Endothelial cell of umbilical vein (primary cell): ENCODE measurements around the gene CRB1. TPM values are rescaled to one million over a fixed set of nuclear protein-coding genes. Genes with fewer than 3 reads are reported as not detected.

Experiments
- BruUV-seq: library from RNA; stranded (reverse); fragments of 400-500 nt; replicated peaks from 2 replicates; lab custom pipeline; 2021; lab: Mats Ljungman, UMichigan
- CTCF ChIA-PET: fragments of 300-600, 350-600 bp; sonication (Branson Sonifier 250); formaldehyde crosslinking; loops from one replicate; lab custom pipeline; 2021; ENCODE audit warnings: antibody characterized with exemption, inconsistent platforms; lab: Charles Lee
- POLR2A ChIA-PET: fragments of 300-600, 350-600 bp; sonication (Branson Sonifier 250); formaldehyde crosslinking; loops from one replicate; lab custom pipeline; 2021; ENCODE audit warnings: antibody characterized with exemption, inconsistent platforms; lab: Charles Lee
- DNase-seq: peaks from one replicate; pipeline ENCODE4 v3.0.0-alpha.2; 2011; ENCODE audit warnings: low read depth, low spot score
- FAIRE-seq: peaks from 2 replicates; lab custom pipeline; 2011; peaks lifted over from hg19 to GRCh38; lab: Jason Lieb, UNC
- H2AFZ ChIP-seq: 2 replicates; pipeline ENCODE4 v1.6.0; 2012; ENCODE audit warnings: low read depth, low read length, control low read depth, inconsistent platforms
- H3K27ac ChIP-seq: 2 replicates; pipeline ENCODE4 v1.5.1; 2011; ENCODE audit warnings: low read depth, mild to moderate bottlenecking, control low read depth, low read length, moderate library complexity; ENCODE audit not compliant: insufficient read depth
- H3K27me3 ChIP-seq, 2 experiments: 2 replicates each; pipeline versions ENCODE4 v1.6.0 to v1.6.1; 2011; ENCODE audit warnings: low read length in 2 of 2, mixed read lengths in 1 of 2; ENCODE audit not compliant: control insufficient read depth in 2 of 2, insufficient read depth in 2 of 2
- H3K36me3 ChIP-seq, 2 experiments: 2 replicates in 1 of 2; 3 replicates in 1 of 2; pipeline ENCODE4 v1.5.1; 2011; ENCODE audit warnings: low read length in 2 of 2, mild to moderate bottlenecking in 1 of 2, moderate library complexity in 1 of 2; ENCODE audit not compliant: control insufficient read depth in 2 of 2, insufficient read depth in 2 of 2; ENCODE audit errors: extremely low read depth in 1 of 2
- H3K4me1 ChIP-seq: 3 replicates; pipeline ENCODE4 v1.5.1; 2011; ENCODE audit warnings: mild to moderate bottlenecking, low read length; ENCODE audit not compliant: control insufficient read depth, insufficient read depth; ENCODE audit errors: extremely low read depth
- H3K4me2 ChIP-seq: 2 replicates; pipeline ENCODE4 v1.6.1; 2011; ENCODE audit warnings: low read length, control low read depth, mixed read lengths; ENCODE audit not compliant: insufficient read depth
- H3K4me3 ChIP-seq, 3 experiments: fragments of 200-600 bp in 1 of 3; sonication (generic), shearing (Covaris generic) in 1 of 3; replicated peaks in 1 of 3; 2 replicates each; pipeline ENCODE4 v1.5.1; 2011 to 2016; ENCODE audit warnings: control low read depth in 3 of 3, low read length in 3 of 3, mild to moderate bottlenecking in 2 of 3, inconsistent platforms in 1 of 3, low read depth in 1 of 3, moderate library complexity in 1 of 3; ENCODE audit not compliant: insufficient read depth in 1 of 3
- H3K79me2 ChIP-seq: 2 replicates; pipeline ENCODE4 v1.6.0; 2012; ENCODE audit warnings: low read length, inconsistent platforms; ENCODE audit not compliant: control insufficient read depth, insufficient read depth
- H3K9ac ChIP-seq: replicated peaks from 2 replicates; pipeline ENCODE3; 2011; ENCODE audit warnings: low read length, control low read depth; ENCODE audit not compliant: insufficient read depth; ENCODE audit errors: extremely low read depth
- H3K9me1 ChIP-seq: replicated peaks from 3 replicates; pipeline ENCODE4 v1.6.0; 2011; ENCODE audit warnings: mild to moderate bottlenecking, low read length; ENCODE audit not compliant: control insufficient read depth, insufficient read depth; ENCODE audit errors: extremely low read depth
- H3K9me3 ChIP-seq: replicated peaks from 2 replicates; pipeline ENCODE4 v1.5.1; 2012; ENCODE audit warnings: low read length, inconsistent platforms; ENCODE audit not compliant: control insufficient read depth, insufficient read depth
- H4K20me1 ChIP-seq: replicated peaks from 2 replicates; pipeline ENCODE3; 2011; ENCODE audit warnings: mild to moderate bottlenecking, low read length; ENCODE audit not compliant: control insufficient read depth, insufficient read depth; ENCODE audit errors: extremely low read depth
- EZH2 ChIP-seq: IDR thresholded peaks from 2 replicates; pipeline ENCODE4 v1.6.1; 2012; ENCODE audit warnings: borderline replicate concordance, low read depth, mild to moderate bottlenecking, moderate library complexity, low read length, inconsistent platforms; ENCODE audit not compliant: severe bottlenecking
- GATA2 ChIP-seq: IDR thresholded peaks from 2 replicates; pipeline ENCODE4 v1.7.0; 2011; ENCODE audit warnings: low read depth, mild to moderate bottlenecking, moderate library complexity, mixed read lengths, low read length; ENCODE audit not compliant: insufficient read length, insufficient read depth
- MAX ChIP-seq: IDR thresholded peaks from 2 replicates; pipeline ENCODE4 v1.6.1; 2011; ENCODE audit not compliant: insufficient read depth, insufficient read length
- MYC ChIP-seq: IDR thresholded peaks from one replicate; pipeline ENCODE4 v1.6.1; 2011; ENCODE audit warnings: mild to moderate bottlenecking, low read depth, low read length
- POLR2A ChIP-seq: IDR thresholded peaks from 2 replicates; pipeline ENCODE4 v1.6.1; 2012; ENCODE audit warnings: low read depth, mild to moderate bottlenecking, control low read depth, low read length
- POLR2AphosphoS5 ChIP-seq: IDR thresholded peaks from 2 replicates; pipeline ENCODE4 v1.6.1; 2012; ENCODE audit warnings: low read depth, mild to moderate bottlenecking, control low read depth, low read length, moderate library complexity; ENCODE audit not compliant: insufficient read depth
- dilution Hi-C: fragments of 300-500 bp; cut with MboI; formaldehyde crosslinking; loops from one replicate; pipeline ENCODE4 v1.15.0; 2019; ENCODE audit warnings: low sequenced_read_pairs; ENCODE audit not compliant: extremely low pct_ligation_motif_present
- intact Hi-C: fragments of 100-400 bp; cut with micrococcal nuclease; formaldehyde crosslinking; loops from one replicate; pipeline ENCODE4 v1.10.0; 2022
- polyA plus RNA-seq, 4 experiments: library from polyadenylated mRNA; depleted of rRNA in 3 of 4; stranded (reverse) in 3 of 4; unstranded in 1 of 4; fragments of >200 nt; gene quantifications; 2 replicates each; pipeline versions ENCODE4 v1.2.1 to v1.2.3, GENCODE V29; 2011 to 2012; ENCODE audit warnings: missing spikeins in 1 of 4
- total RNA-seq: library from RNA; stranded (reverse); gene quantifications from 2 replicates; pipeline ENCODE4 v1.2.3, GENCODE V29; 2021

The CRB1 gene
- total and polyA plus RNA-seq, 2 donors (not counting 3 experiments of a cell fraction or from before 2014, with no cell fraction given), result not detected

GRCh38 chr1:197415221-197415620 lies 147.2 kb downstream of the CRB1 start:
- Histone ChIP-seq H3K79me2 (no peaks in the 10 kb centered on the region), H3K27ac (no peak overlapping the region), H3K4me1 (no peaks in the 10 kb centered on the region), H4K20me1 (no peaks in the 10 kb centered on the region), H3K9me3 (no peaks in the 10 kb centered on the region), H3K9me1 (no peaks in the 10 kb centered on the region), H2AFZ (no peak overlapping the region), H3K4me2 (no peak overlapping the region), H3K9ac (no peak overlapping the region), H3K36me3 (no peaks in the 10 kb centered on the region), H3K4me3 (no peak overlapping the region), H3K27me3 (peaks cover 0 to 2% of the 10 kb centered on the region in 2 experiments)
- TF ChIP-seq MYC (no peak), POLR2A (no peak), MAX (no peak), EZH2 (no peak), GATA2 (no peak), POLR2AphosphoS5 (no peak)
- no TSS peak for BruUV-seq
- dilution Hi-C loops (no loop called here), intact Hi-C loops (no loop called here)
- CTCF ChIA-PET, result interaction anchor here (1.6 kb wide), 1 partner anchor 15 kb away, joined by 8 read pairs; no protein-coding TSS in a partner anchor
- POLR2A ChIA-PET, result no interaction called here
- DNase-seq (no peak), FAIRE-seq (no peak)

- H3K36me3 ChIP-seq, result no peaks in the 10 kb centered on the region
- ChIA-PET POLR2A (no interaction called here), CTCF (no interaction called here)
- no TSS peak for BruUV-seq
- no peak for TF ChIP-seq MYC
- TF ChIP-seq EZH2, result no peak
- TF ChIP-seq POLR2A, result no peak
- H3K4me2 ChIP-seq, result no peak overlapping the region
- no peaks in the 10 kb centered on the region for H3K9me1 ChIP-seq
- H3K9me3 ChIP-seq, result no peaks in the 10 kb centered on the region
- H3K27ac ChIP-seq, result no peak overlapping the region
- FAIRE-seq (no peak), DNase-seq (no peak)
- no peaks in the 10 kb centered on the region for H3K4me1 ChIP-seq
- peaks cover 0 to 2% of the 10 kb centered on the region in 2 experiments for H3K27me3 ChIP-seq
- dilution Hi-C loops (no loop called here), intact Hi-C loops (no loop called here)
- no peak overlapping the region for H3K9ac ChIP-seq
- no peak overlapping the region for H2AFZ ChIP-seq
- no peaks in the 10 kb centered on the region for H3K79me2 ChIP-seq
- H3K4me3 ChIP-seq, result no peak overlapping the region
- no peaks in the 10 kb centered on the region for H4K20me1 ChIP-seq
These were observed 150.6 kb downstream of the CRB1 start for GRCh38 chr1:197418693-197419092.
